Activated CD8-positive, alpha-beta T cell treated with anti-CD3 and anti-CD28 coated beads for 36 hours (primary cell): Measurements from ENCODE around the gene PALLD. TPM values are rescaled to one million over a fixed set of nuclear protein-coding genes. Genes with fewer than 3 reads are reported as not detected.

Source experiments
- ATAC-seq: fragments of 200-7000 bp; cut with Tn5 transposase; one replicate; pipeline ENCODE4 v1.10.0; 2021; ENCODE audit warnings: mild to moderate bottlenecking, moderate library complexity
- CTCF ChIA-PET: fragments of 350-600 bp; sonication (Branson Sonifier 250); formaldehyde crosslinking; loops from one replicate; lab custom pipeline; 2021; ENCODE audit warnings: antibody characterized with exemption; lab: Charles Lee
- POLR2A ChIA-PET: fragments of 350-600 bp; sonication (Branson Sonifier 250); formaldehyde crosslinking; loops from one replicate; lab custom pipeline; 2021; ENCODE audit warnings: antibody characterized with exemption; lab: Charles Lee
- DNase-seq: peaks from one replicate; pipeline ENCODE4 v3.0.0-alpha.2; 2020
- H3K27ac Mint-ChIP-seq: one replicate; pipeline ENCODE4 v1.8.0; 2021; ENCODE audit warnings: mild to moderate bottlenecking, mixed read lengths
- H3K27me3 Mint-ChIP-seq: one replicate; pipeline ENCODE4 v1.8.0; 2021; ENCODE audit warnings: mixed read lengths
- H3K36me3 Mint-ChIP-seq: one replicate; pipeline ENCODE4 v1.8.0; 2021; ENCODE audit warnings: low read depth, mixed read lengths
- H3K4me1 Mint-ChIP-seq: one replicate; pipeline ENCODE4 v1.8.0; 2021; ENCODE audit warnings: low read depth, mixed read lengths
- H3K4me3 Mint-ChIP-seq: one replicate; pipeline ENCODE4 v1.8.0; 2021; ENCODE audit warnings: mild to moderate bottlenecking, moderate library complexity, mixed read lengths
- H3K9me3 Mint-ChIP-seq: one replicate; pipeline ENCODE4 v1.8.0; 2021; ENCODE audit warnings: mixed read lengths
- CTCF ChIP-seq: fragments of 200-600 bp; IDR thresholded peaks from one replicate; pipeline ENCODE4 v1.8.0; 2022; ENCODE audit warnings: antibody characterized with exemption, mild to moderate bottlenecking
- intact Hi-C: fragments of 100-400 bp; cut with micrococcal nuclease; formaldehyde crosslinking; loops from one replicate; pipeline ENCODE4 v1.10.0; 2022
- total RNA-seq, 2 experiments: library from RNA; stranded (reverse); gene quantifications; one replicate each; pipeline ENCODE4 v1.2.3, GENCODE V29; 2021

PALLD gene
- total RNA-seq, 2 experiments from 2014 or later = 0.41 to 0.60 TPM

- H3K27me3 Mint-ChIP-seq = peaks cover 50% of the 10 kb centered on the region
- DNase-seq (no peak), ATAC-seq (peak; percentile 10)
- ChIA-PET POLR2A (interaction anchor here (1.4 kb wide), 1 partner anchor 9 kb away, joined by 3 read pairs; no protein-coding TSS in a partner anchor), CTCF (interaction anchor here (0.8 to 1.3 kb wide), 3 partner anchors 80 to 246 kb away, joined by 3 to 4 read pairs (median 3); no protein-coding TSS in a partner anchor)
- H3K4me1 Mint-ChIP-seq = peaks cover 8% of the 10 kb centered on the region
- H3K27ac Mint-ChIP-seq = no peak overlapping the region
- no peaks in the 10 kb centered on the region for H3K9me3 Mint-ChIP-seq
- TF ChIP-seq CTCF = no peak
- peak overlapping the region; percentile 73 for H3K4me3 Mint-ChIP-seq
- H3K36me3 Mint-ChIP-seq = no peaks in the 10 kb centered on the region
- intact Hi-C loops = no loop called here
Observed at GRCh38 chr4:168831585-168831918, 334.7 kb downstream of the PALLD start.

GRCh38 chr4:168831919-168832762 lies 335.3 kb downstream of the PALLD start:
- ChIA-PET POLR2A (interaction anchor here (1.4 kb wide), 1 partner anchor 10 kb away, joined by 3 read pairs; no protein-coding TSS in a partner anchor), CTCF (interaction anchor here (0.8 to 1.3 kb wide), 3 partner anchors 79 to 246 kb away, joined by 3 to 4 read pairs (median 3); no protein-coding TSS in a partner anchor)
- no peak for TF ChIP-seq CTCF
- Mint-ChIP-seq H3K36me3 (no peaks in the 10 kb centered on the region), H3K4me1 (peaks cover 8% of the 10 kb centered on the region), H3K4me3 (peak overlapping the region; percentile 73), H3K27ac (no peak overlapping the region), H3K9me3 (no peaks in the 10 kb centered on the region), H3K27me3 (peaks cover 45% of the 10 kb centered on the region)
- DNase-seq = peak; percentile 75
- peak; percentile 97 for ATAC-seq
- intact Hi-C loops = no loop called here

- ATAC-seq (peak; percentile 6), DNase-seq (peak; percentile 4)
- H3K27ac Mint-ChIP-seq = no peak overlapping the region
- ChIA-PET POLR2A (no interaction called here), CTCF (interaction anchor here (1.2 to 1.3 kb wide), 2 partner anchors 79 to 91 kb away, joined by 3 to 4 read pairs; no protein-coding TSS in a partner anchor)
- H3K9me3 Mint-ChIP-seq = no peaks in the 10 kb centered on the region
- no peaks in the 10 kb centered on the region for H3K36me3 Mint-ChIP-seq
- H3K4me1 Mint-ChIP-seq = peaks cover 8% of the 10 kb centered on the region
- TF ChIP-seq CTCF = no peak
- H3K4me3 Mint-ChIP-seq = peak overlapping the region; percentile 73
- intact Hi-C loops = no loop called here
- H3K27me3 Mint-ChIP-seq = peaks cover 50% of the 10 kb centered on the region
Observed at GRCh38 chr4:168832763-168833575, 336.1 kb downstream of the PALLD start.

- ChIA-PET POLR2A (interaction anchor here (0.6 kb wide), 1 partner anchor 77 kb away, joined by 3 read pairs; no protein-coding TSS in a partner anchor), CTCF (no interaction called here)
- DNase-seq (no peak), ATAC-seq (no peak)
- no peak overlapping the region for H3K4me3 Mint-ChIP-seq
- TF ChIP-seq CTCF = no peak
- intact Hi-C loops = no loop called here
- peaks cover 54% of the 10 kb centered on the region for H3K27me3 Mint-ChIP-seq
- peaks cover 8% of the 10 kb centered on the region for H3K4me1 Mint-ChIP-seq
- no peaks in the 10 kb centered on the region for H3K36me3 Mint-ChIP-seq
- no peak overlapping the region for H3K27ac Mint-ChIP-seq
- no peaks in the 10 kb centered on the region for H3K9me3 Mint-ChIP-seq
Observed at GRCh38 chr4:168833881-168834280, 337.0 kb downstream of the PALLD start.
